Neural cell (in vitro differentiated cells): ENCODE results near the gene PRICKLE2.
A peak's percentile ranks its signal among the peaks of the same experiment; 100 is the strongest.

Source experiments
- EP300 ChIP-seq: fragments of 450-650 bp; conservative IDR thresholded peaks from 2 replicates; pipeline ENCODE4 v1.6.1; 2014; ENCODE audit warnings: antibody characterized with exemption, mild to moderate bottlenecking, moderate library complexity; ENCODE audit not compliant: poor library complexity, severe bottlenecking
- MXI1 ChIP-seq: fragments of 450-650 bp; conservative IDR thresholded peaks from 2 replicates; pipeline ENCODE4 v1.6.1; 2014; ENCODE audit warnings: antibody characterized with exemption, mild to moderate bottlenecking; ENCODE audit not compliant: poor library complexity, severe bottlenecking
- TF ChIP-seq, protein P1 (sequence below): fragments of 450-650 bp; IDR thresholded peaks from 2 replicates; pipeline ENCODE4 v1.5.1; 2014; ENCODE audit warnings: antibody characterized with exemption, mild to moderate bottlenecking, moderate library complexity; ENCODE audit not compliant: poor library complexity, severe bottlenecking
- TF ChIP-seq, protein P2 (sequence below): IDR thresholded peaks from 2 replicates; pipeline ENCODE4 v1.6.1; 2012; ENCODE audit warnings: borderline replicate concordance

- TF ChIP-seq, protein P1, sequence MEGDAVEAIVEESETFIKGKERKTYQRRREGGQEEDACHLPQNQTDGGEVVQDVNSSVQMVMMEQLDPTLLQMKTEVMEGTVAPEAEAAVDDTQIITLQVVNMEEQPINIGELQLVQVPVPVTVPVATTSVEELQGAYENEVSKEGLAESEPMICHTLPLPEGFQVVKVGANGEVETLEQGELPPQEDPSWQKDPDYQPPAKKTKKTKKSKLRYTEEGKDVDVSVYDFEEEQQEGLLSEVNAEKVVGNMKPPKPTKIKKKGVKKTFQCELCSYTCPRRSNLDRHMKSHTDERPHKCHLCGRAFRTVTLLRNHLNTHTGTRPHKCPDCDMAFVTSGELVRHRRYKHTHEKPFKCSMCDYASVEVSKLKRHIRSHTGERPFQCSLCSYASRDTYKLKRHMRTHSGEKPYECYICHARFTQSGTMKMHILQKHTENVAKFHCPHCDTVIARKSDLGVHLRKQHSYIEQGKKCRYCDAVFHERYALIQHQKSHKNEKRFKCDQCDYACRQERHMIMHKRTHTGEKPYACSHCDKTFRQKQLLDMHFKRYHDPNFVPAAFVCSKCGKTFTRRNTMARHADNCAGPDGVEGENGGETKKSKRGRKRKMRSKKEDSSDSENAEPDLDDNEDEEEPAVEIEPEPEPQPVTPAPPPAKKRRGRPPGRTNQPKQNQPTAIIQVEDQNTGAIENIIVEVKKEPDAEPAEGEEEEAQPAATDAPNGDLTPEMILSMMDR: no peak
- TF ChIP-seq EP300: peak; percentile 40
- TF ChIP-seq, protein P2, sequence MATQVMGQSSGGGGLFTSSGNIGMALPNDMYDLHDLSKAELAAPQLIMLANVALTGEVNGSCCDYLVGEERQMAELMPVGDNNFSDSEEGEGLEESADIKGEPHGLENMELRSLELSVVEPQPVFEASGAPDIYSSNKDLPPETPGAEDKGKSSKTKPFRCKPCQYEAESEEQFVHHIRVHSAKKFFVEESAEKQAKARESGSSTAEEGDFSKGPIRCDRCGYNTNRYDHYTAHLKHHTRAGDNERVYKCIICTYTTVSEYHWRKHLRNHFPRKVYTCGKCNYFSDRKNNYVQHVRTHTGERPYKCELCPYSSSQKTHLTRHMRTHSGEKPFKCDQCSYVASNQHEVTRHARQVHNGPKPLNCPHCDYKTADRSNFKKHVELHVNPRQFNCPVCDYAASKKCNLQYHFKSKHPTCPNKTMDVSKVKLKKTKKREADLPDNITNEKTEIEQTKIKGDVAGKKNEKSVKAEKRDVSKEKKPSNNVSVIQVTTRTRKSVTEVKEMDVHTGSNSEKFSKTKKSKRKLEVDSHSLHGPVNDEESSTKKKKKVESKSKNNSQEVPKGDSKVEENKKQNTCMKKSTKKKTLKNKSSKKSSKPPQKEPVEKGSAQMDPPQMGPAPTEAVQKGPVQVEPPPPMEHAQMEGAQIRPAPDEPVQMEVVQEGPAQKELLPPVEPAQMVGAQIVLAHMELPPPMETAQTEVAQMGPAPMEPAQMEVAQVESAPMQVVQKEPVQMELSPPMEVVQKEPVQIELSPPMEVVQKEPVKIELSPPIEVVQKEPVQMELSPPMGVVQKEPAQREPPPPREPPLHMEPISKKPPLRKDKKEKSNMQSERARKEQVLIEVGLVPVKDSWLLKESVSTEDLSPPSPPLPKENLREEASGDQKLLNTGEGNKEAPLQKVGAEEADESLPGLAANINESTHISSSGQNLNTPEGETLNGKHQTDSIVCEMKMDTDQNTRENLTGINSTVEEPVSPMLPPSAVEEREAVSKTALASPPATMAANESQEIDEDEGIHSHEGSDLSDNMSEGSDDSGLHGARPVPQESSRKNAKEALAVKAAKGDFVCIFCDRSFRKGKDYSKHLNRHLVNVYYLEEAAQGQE: peak; percentile 87
- no peak for TF ChIP-seq MXI1
Observed at GRCh38 chr3:64187065-64187959, 38.0 kb downstream of the PRICKLE2 start.
